Left ventricle myocardium inferior (tissue), 1 donor: ENCODE measurements around the gene TTLL6. TPM values are rescaled to one million over a fixed set of nuclear protein-coding genes. Genes with fewer than 3 reads are reported as not detected.
"Not testable (repeated sequence)": the region's sequence is repeated elsewhere in the genome, so short reads cannot be mapped to it uniquely, and the experiment has no call there.

Experiments used
- DNase-seq: peaks from one replicate; pipeline ENCODE4 v3.0.0-alpha.2; 2020
- H3K27ac ChIP-seq: fragments of 200-600 bp; replicated peaks from 2 replicates; pipeline ENCODE4 v1.8.0; 2021
- H3K27me3 ChIP-seq: fragments of 200-600 bp; 2 replicates; pipeline ENCODE4 v1.8.0; 2021; ENCODE audit warnings: low read depth
- H3K36me3 ChIP-seq: fragments of 200-600 bp; 2 replicates; pipeline ENCODE4 v1.8.0; 2021
- H3K4me1 ChIP-seq: fragments of 200-600 bp; 2 replicates; pipeline ENCODE4 v1.8.0; 2021
- H3K4me3 ChIP-seq: fragments of 200-600 bp; 2 replicates; pipeline ENCODE4 v1.8.0; 2021; ENCODE audit warnings: mild to moderate bottlenecking, moderate library complexity
- H3K9me3 ChIP-seq: fragments of 200-600 bp; replicated peaks from 2 replicates; pipeline ENCODE4 v1.8.0; 2021
- intact Hi-C: fragments of 100-400 bp; cut with micrococcal nuclease; formaldehyde crosslinking; loops from one replicate; pipeline ENCODE4 v1.11.0; 2022
- total RNA-seq: library from RNA; stranded (reverse); fragmentation: NEBNext Ultra II Directional; extraction: Animal tissue kit (Norgen Biotek cat#: 25700); gene quantifications from one replicate; pipeline ENCODE4 v1.2.1, GENCODE V29; 2021
- TF ChIP-seq, protein P1 (sequence below): fragments of 200-600 bp; IDR thresholded peaks from 2 replicates; pipeline ENCODE4 v1.8.0; 2021; ENCODE audit warnings: antibody characterized with exemption, mild to moderate bottlenecking, borderline replicate concordance
- donor health status: DM: no; HTN: yes; CAD: no; lungs with severe emphysema.

TTLL6 gene
- total RNA-seq, 1 donor from 2014 or later, result not detected

- H3K4me3 ChIP-seq, result peak overlapping the region; percentile 6
- peak overlapping the region; percentile 99 for H3K27ac ChIP-seq
- peaks cover 6% of the 10 kb centered on the region for H3K36me3 ChIP-seq
- intact Hi-C loops, result no loop called here
- TF ChIP-seq, protein P1, sequence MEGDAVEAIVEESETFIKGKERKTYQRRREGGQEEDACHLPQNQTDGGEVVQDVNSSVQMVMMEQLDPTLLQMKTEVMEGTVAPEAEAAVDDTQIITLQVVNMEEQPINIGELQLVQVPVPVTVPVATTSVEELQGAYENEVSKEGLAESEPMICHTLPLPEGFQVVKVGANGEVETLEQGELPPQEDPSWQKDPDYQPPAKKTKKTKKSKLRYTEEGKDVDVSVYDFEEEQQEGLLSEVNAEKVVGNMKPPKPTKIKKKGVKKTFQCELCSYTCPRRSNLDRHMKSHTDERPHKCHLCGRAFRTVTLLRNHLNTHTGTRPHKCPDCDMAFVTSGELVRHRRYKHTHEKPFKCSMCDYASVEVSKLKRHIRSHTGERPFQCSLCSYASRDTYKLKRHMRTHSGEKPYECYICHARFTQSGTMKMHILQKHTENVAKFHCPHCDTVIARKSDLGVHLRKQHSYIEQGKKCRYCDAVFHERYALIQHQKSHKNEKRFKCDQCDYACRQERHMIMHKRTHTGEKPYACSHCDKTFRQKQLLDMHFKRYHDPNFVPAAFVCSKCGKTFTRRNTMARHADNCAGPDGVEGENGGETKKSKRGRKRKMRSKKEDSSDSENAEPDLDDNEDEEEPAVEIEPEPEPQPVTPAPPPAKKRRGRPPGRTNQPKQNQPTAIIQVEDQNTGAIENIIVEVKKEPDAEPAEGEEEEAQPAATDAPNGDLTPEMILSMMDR, result no peak
- H3K4me1 ChIP-seq, result peaks cover 100% of the 10 kb centered on the region
- H3K27me3 ChIP-seq, result no peaks in the 10 kb centered on the region
- no peak for DNase-seq
- no peaks in the 10 kb centered on the region for H3K9me3 ChIP-seq
Measured at GRCh38 chr17:48835971-48836370, 18.9 kb upstream of the TTLL6 start.

- H3K36me3 ChIP-seq, result peaks cover 6% of the 10 kb centered on the region
- no peak for DNase-seq
- H3K4me3 ChIP-seq, result peak overlapping the region; percentile 2
- no peaks in the 10 kb centered on the region for H3K27me3 ChIP-seq
- peak overlapping the region; percentile 99 for H3K27ac ChIP-seq
- intact Hi-C loops, result no loop called here
- H3K9me3 ChIP-seq, result no peaks in the 10 kb centered on the region
- peaks cover 94% of the 10 kb centered on the region for H3K4me1 ChIP-seq
- TF ChIP-seq, protein P1, result no peak
Measured at GRCh38 chr17:48834973-48835372, 17.9 kb upstream of the TTLL6 start.

DNA sequence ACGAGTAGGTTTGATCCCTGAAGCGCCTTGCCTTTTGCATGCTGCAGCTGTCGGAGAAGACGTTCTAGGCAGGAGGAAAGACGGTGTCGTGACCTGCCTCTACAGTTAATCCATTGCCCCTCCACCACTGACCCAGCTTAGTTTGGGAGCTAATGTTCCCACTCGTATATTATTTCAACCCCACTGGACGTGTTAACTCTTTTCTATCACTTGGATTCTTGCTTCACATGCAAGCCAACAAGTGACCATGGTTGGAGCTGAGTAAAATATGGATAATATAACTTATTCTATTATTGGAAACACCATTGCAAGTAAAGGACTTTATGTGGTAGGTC, 14.5 kb upstream of the TTLL6 start:
- H3K27ac ChIP-seq, result peak overlapping the region; percentile 99
- peak overlapping the region; percentile 93 for H3K4me3 ChIP-seq
- H3K4me1 ChIP-seq, result peaks cover 59% of the 10 kb centered on the region
- no peaks in the 10 kb centered on the region for H3K27me3 ChIP-seq
- TF ChIP-seq, protein P1, result no peak
- H3K36me3 ChIP-seq, result peaks cover 6% of the 10 kb centered on the region
- no peak for DNase-seq
- H3K9me3 ChIP-seq, result no peaks in the 10 kb centered on the region
- intact Hi-C loops, result no loop called here

DNA sequence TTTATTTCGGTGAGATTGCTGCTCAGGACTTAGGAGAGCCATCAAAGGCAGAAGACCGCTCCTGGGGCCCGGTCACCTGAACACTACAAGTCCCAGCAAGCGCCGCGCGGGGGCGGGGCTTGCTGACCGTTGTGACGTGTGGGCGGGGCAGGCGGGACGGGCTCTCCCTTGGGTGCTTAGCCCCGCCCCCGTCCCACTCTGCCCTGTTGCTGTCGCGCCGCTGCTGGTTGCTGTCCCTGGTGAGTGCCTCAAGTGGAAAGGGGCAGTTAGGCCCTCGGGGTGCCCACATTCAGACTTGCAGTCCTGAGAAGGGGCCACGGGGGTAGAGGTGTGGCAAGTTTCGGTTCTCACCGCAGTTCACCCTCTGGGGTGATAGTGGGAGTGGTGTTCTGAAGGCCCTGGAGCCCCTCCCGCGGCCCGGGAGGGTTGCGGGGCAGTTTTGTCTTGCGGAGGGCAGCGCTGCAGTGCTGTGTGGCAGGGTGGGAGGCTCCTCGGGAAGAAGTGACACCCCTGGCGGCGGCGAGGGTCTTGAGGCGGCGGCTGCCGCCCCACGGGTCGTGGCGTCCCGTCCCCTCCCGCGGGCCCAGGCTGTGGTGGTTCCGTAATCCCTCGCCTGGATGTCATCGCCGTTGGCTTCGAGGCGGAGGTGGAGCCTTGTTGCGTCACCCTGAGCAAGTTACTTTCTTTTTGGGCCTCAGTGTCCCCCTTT, 14.0 kb upstream of the TTLL6 start, which contains the start of gene CALCOCO2:
TSS of gene CALCOCO2 (plus strand) at position 196 of the 709 bp plus-strand sequence. CDS start 10,673 bp downstream, outside the sequence.
- H3K27ac ChIP-seq, result peak within 1 kb of the TSS; percentile 99
- H3K9me3 ChIP-seq, result no peaks in the 10 kb centered on the region
- intact Hi-C loops, result no loop called here
- peak within 1 kb of the TSS; percentile 93 for H3K4me3 ChIP-seq
- H3K4me1 ChIP-seq, result peaks cover 54% of the 10 kb centered on the region
- peak; percentile 95 for DNase-seq
- peaks cover 4% of the 10 kb centered on the region for H3K36me3 ChIP-seq
- H3K27me3 ChIP-seq, result no peaks in the 10 kb centered on the region
- TF ChIP-seq, protein P1, result no peak

GRCh38 chr17:48825446-48826381, 8.7 kb upstream of the TTLL6 start:
- H3K4me1 ChIP-seq, result peaks cover 3% of the 10 kb centered on the region
- no peaks in the 10 kb centered on the region for H3K27me3 ChIP-seq
- no peak overlapping the region for H3K4me3 ChIP-seq
- no peak for DNase-seq
- TF ChIP-seq, protein P1, result no peak
- no peaks in the 10 kb centered on the region for H3K36me3 ChIP-seq
- intact Hi-C loops, result no loop called here
- no peaks in the 10 kb centered on the region for H3K9me3 ChIP-seq
- H3K27ac ChIP-seq, result no peak overlapping the region

GRCh38 chr17:48820936-48821335, 3.9 kb upstream of the TTLL6 start:
- H3K4me1 ChIP-seq, result peaks cover 18% of the 10 kb centered on the region

More at GRCh38 chr17:48820936-48821335, 3.9 kb upstream of the TTLL6 start:
- H3K27me3 ChIP-seq, H3K4me3 ChIP-seq, intact Hi-C loops, H3K27ac ChIP-seq, DNase-seq, H3K36me3 ChIP-seq, H3K9me3 ChIP-seq: not testable (repeated sequence)
